Activated CD8-positive, alpha-beta memory T cell treated with anti-CD3 and anti-CD28 coated beads for 24 hours (primary cell): ENCODE measurements around the gene SC5D.
A peak's percentile ranks its signal among the peaks of the same experiment; 100 is the strongest.

Experiments used
- DNase-seq: peaks from one replicate; pipeline ENCODE4 v3.0.0-alpha.2; 2020

The SC5D gene

GRCh38 chr11:121295246-121296029 is 2.9 kb downstream of the SC5D start:
- DNase-seq = no peak

GRCh38 chr11:121297872-121298271 is 5.3 kb downstream of the SC5D start:
- DNase-seq = no peak

- no peak for DNase-seq
Measured at GRCh38 chr11:121298774-121299173, 6.2 kb downstream of the SC5D start.

GRCh38 chr11:121299417-121299816 is 6.8 kb downstream of the SC5D start:
- DNase-seq = no peak

GRCh38 chr11:121300313-121300971 is 7.9 kb downstream of the SC5D start:
- no peak for DNase-seq

- no peak for DNase-seq
Measured at GRCh38 chr11:121300972-121301699, 8.6 kb downstream of the SC5D start.

GRCh38 chr11:121304759-121305158 is 12.2 kb downstream of the SC5D start:
- DNase-seq = no peak

GRCh38 chr11:121308816-121309215 is 16.2 kb downstream of the SC5D start:
- DNase-seq = no peak

GRCh38 chr11:121309688-121310087 is 17.1 kb downstream of the SC5D start:
- no peak for DNase-seq

GRCh38 chr11:121310908-121311307 is 18.3 kb downstream of the SC5D start:
- DNase-seq = no peak

GRCh38 chr11:121311373-121311772 is 18.8 kb downstream of the SC5D start:
- DNase-seq = no peak

GRCh38 chr11:121312483-121312882 is 19.9 kb downstream of the SC5D start:
- no peak for DNase-seq

- DNase-seq = no peak
Measured at GRCh38 chr11:121318848-121319834, 26.6 kb downstream of the SC5D start.

GRCh38 chr11:121321614-121322243 is 29.2 kb downstream of the SC5D start:
- no peak for DNase-seq

- no peak for DNase-seq
Measured at GRCh38 chr11:121323046-121323607, 30.6 kb downstream of the SC5D start.

GRCh38 chr11:121326230-121326629 is 33.7 kb downstream of the SC5D start:
- DNase-seq = no peak

GRCh38 chr11:121327553-121327952 is 35.0 kb downstream of the SC5D start:
- no peak for DNase-seq

- DNase-seq = peak; percentile 66
Measured at GRCh38 chr11:121328176-121328966, 35.8 kb downstream of the SC5D start.

GRCh38 chr11:121328967-121329679 is 36.6 kb downstream of the SC5D start:
- no peak for DNase-seq

- no peak for DNase-seq
Measured at GRCh38 chr11:121329781-121330395, 37.3 kb downstream of the SC5D start.
